ENCODE data around the gene SLC25A34.

DNA sequence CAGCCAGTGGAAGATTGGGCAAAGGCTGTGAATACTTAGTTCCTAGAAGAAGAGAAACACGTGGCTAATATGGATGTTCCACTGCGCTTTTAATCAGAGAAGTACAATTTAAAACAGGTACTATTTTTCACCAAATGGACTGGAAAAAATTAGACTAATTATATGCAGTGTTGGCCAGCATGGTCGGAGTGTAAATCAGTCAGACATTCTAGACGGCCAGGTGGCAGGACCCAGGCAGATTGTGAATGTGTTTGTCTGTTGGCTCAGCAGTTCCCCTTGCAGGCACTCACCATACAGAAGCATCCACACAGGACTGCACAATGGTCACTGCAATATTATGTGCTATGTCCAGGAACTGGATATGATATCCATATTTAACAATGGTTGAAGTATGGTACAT lies 23.9 kb upstream of the SLC25A34 start:
- TF ChIP-seq, protein P1, sequence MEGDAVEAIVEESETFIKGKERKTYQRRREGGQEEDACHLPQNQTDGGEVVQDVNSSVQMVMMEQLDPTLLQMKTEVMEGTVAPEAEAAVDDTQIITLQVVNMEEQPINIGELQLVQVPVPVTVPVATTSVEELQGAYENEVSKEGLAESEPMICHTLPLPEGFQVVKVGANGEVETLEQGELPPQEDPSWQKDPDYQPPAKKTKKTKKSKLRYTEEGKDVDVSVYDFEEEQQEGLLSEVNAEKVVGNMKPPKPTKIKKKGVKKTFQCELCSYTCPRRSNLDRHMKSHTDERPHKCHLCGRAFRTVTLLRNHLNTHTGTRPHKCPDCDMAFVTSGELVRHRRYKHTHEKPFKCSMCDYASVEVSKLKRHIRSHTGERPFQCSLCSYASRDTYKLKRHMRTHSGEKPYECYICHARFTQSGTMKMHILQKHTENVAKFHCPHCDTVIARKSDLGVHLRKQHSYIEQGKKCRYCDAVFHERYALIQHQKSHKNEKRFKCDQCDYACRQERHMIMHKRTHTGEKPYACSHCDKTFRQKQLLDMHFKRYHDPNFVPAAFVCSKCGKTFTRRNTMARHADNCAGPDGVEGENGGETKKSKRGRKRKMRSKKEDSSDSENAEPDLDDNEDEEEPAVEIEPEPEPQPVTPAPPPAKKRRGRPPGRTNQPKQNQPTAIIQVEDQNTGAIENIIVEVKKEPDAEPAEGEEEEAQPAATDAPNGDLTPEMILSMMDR (IDR thresholded peaks at IDR 0.05): no peak
- no peak for TF ChIP-seq POLR2A (IDR thresholded peaks at IDR 0.05)

Measured in heart left ventricle (tissue), 13 donors.